ENCODE measurements around the gene MXRA5. TPM values are rescaled to one million over a fixed set of nuclear protein-coding genes. Genes with fewer than 3 reads are reported as not detected.
"Not testable (repeated sequence)": the region's sequence is repeated elsewhere in the genome, so short reads cannot be mapped to it uniquely, and the experiment has no call there.

The MXRA5 gene
- total and polyA plus RNA-seq, 5 experiments from 2014 or later = not detected

GRCh38 chrX:3312109-3312508 is 34.3 kb downstream of the MXRA5 start:
- ATAC-seq (no peak), DNase-seq (no peak)
- H3K36me3 Mint-ChIP-seq = peaks cover 0 to 4% (median 0%) of the 10 kb centered on the region in 3 donors
- H3K4me3 Mint-ChIP-seq = no peak overlapping the region
- peaks cover 0 to 14% (median 3%) of the 10 kb centered on the region in 9 donors for H3K9me3 Mint-ChIP-seq
- H3K27ac Mint-ChIP-seq = no peak overlapping the region
- H3K4me1 Mint-ChIP-seq = no peaks in the 10 kb centered on the region
- H3K27me3 Mint-ChIP-seq = no peaks in the 10 kb centered on the region
- POLR2A ChIA-PET = no interaction called here

- Mint-ChIP-seq H3K36me3 (peaks cover 0 to 4% (median 0%) of the 10 kb centered on the region in 3 donors), H3K4me3 (no peak overlapping the region), H3K9me3 (peaks cover 0 to 10% (median 3%) of the 10 kb centered on the region in 9 donors), H3K27ac (no peak overlapping the region), H3K4me1 (no peaks in the 10 kb centered on the region), H3K27me3 (no peaks in the 10 kb centered on the region)
- ATAC-seq (no peak), DNase-seq (no peak)
- POLR2A ChIA-PET = no interaction called here
Measured at GRCh38 chrX:3307881-3308280, 38.6 kb downstream of the MXRA5 start.

- Mint-ChIP-seq H3K9me3 (peaks cover 0 to 3% (median 0%) of the 10 kb centered on the region in 9 donors), H3K4me3 (no peak overlapping the region), H3K27ac (no peak overlapping the region), H3K27me3 (no peaks in the 10 kb centered on the region), H3K36me3 (no peaks in the 10 kb centered on the region), H3K4me1 (no peaks in the 10 kb centered on the region)
- POLR2A ChIA-PET = no interaction called here
- ATAC-seq (no peak), DNase-seq (no peak)
Measured at GRCh38 chrX:3299636-3300035, 46.8 kb downstream of the MXRA5 start.

- POLR2A ChIA-PET = no interaction called here
- no peak for ATAC-seq
- Mint-ChIP-seq H3K36me3 (no peaks in the 10 kb centered on the region), H3K27me3 (no peaks in the 10 kb centered on the region), H3K4me3 (no peak overlapping the region), H3K27ac (no peak overlapping the region), H3K4me1 (no peaks in the 10 kb centered on the region), H3K9me3 (peaks cover 0 to 7% (median 0%) of the 10 kb centered on the region in 9 donors)
- DNase-seq = no peak
Measured at GRCh38 chrX:3295731-3296130, 50.7 kb downstream of the MXRA5 start.

GRCh38 chrX:3293251-3293650 is 53.2 kb downstream of the MXRA5 start:
- no peak overlapping the region for H3K4me3 Mint-ChIP-seq
- POLR2A ChIA-PET = no interaction called here
- DNase-seq = no peak
- no peak overlapping the region for H3K27ac Mint-ChIP-seq
- no peaks in the 10 kb centered on the region for H3K4me1 Mint-ChIP-seq
- H3K27me3 Mint-ChIP-seq = peaks cover 0 to 3% (median 0%) of the 10 kb centered on the region in 5 donors
- peaks cover 0 to 7% (median 0%) of the 10 kb centered on the region in 9 donors for H3K9me3 Mint-ChIP-seq
- no peak for ATAC-seq
- no peaks in the 10 kb centered on the region for H3K36me3 Mint-ChIP-seq

GRCh38 chrX:3290561-3290960 is 55.9 kb downstream of the MXRA5 start:
- Mint-ChIP-seq H3K27ac (no peak overlapping the region), H3K27me3 (peaks cover 0 to 18% (median 3%) of the 10 kb centered on the region in 5 donors), H3K36me3 (no peaks in the 10 kb centered on the region), H3K4me1 (no peaks in the 10 kb centered on the region), H3K9me3 (peaks cover 0 to 4% (median 0%) of the 10 kb centered on the region in 9 donors), H3K4me3 (no peak overlapping the region)
- no peak for ATAC-seq
- DNase-seq = no peak
- POLR2A ChIA-PET = no interaction called here

- H3K36me3 Mint-ChIP-seq = no peaks in the 10 kb centered on the region
Measured at GRCh38 chrX:3286196-3286945, 60.1 kb downstream of the MXRA5 start.

GRCh38 chrX:3280706-3281105 is 65.7 kb downstream of the MXRA5 start:
- Mint-ChIP-seq H3K9me3 (peaks cover 0 to 44% (median 8%) of the 10 kb centered on the region in 9 donors), H3K27ac (no peak overlapping the region), H3K4me3 (no peak overlapping the region), H3K4me1 (no peaks in the 10 kb centered on the region), H3K36me3 (peaks cover 0 to 23% (median 0%) of the 10 kb centered on the region in 3 donors), H3K27me3 (peaks cover 0 to 2% (median 0%) of the 10 kb centered on the region in 5 donors)
- ATAC-seq (no peak), DNase-seq (no peak)
- POLR2A ChIA-PET = no interaction called here

More at GRCh38 chrX:3286196-3286945, 60.1 kb downstream of the MXRA5 start:
- Mint-ChIP-seq H3K27me3 (peaks cover 0 to 18% (median 3%) of the 10 kb centered on the region in 5 donors), H3K9me3 (peaks cover 0 to 2% (median 0%) of the 10 kb centered on the region in 9 donors), H3K4me3 (no peak overlapping the region), H3K27ac (no peak overlapping the region), H3K4me1 (no peaks in the 10 kb centered on the region)
- ATAC-seq (no peak), DNase-seq (no peak)
- POLR2A ChIA-PET = no interaction called here

- H3K4me3 Mint-ChIP-seq, ATAC-seq, H3K27ac Mint-ChIP-seq, POLR2A ChIA-PET, DNase-seq, H3K36me3 Mint-ChIP-seq, H3K27me3 Mint-ChIP-seq, H3K4me1 Mint-ChIP-seq: not testable (repeated sequence)
- H3K9me3 Mint-ChIP-seq = peaks cover 0 to 51% (median 9%) of the 10 kb centered on the region in 9 donors
Measured at GRCh38 chrX:3273668-3274067, 72.8 kb downstream of the MXRA5 start.

GRCh38 chrX:3271834-3272186 is 74.6 kb downstream of the MXRA5 start:
- POLR2A ChIA-PET = no interaction called here
- DNase-seq = no peak
- no peaks in the 10 kb centered on the region for H3K4me1 Mint-ChIP-seq
- no peaks in the 10 kb centered on the region for H3K36me3 Mint-ChIP-seq
- no peak overlapping the region for H3K27ac Mint-ChIP-seq
- no peak overlapping the region for H3K4me3 Mint-ChIP-seq
- H3K9me3 Mint-ChIP-seq = peaks cover 0 to 39% (median 0%) of the 10 kb centered on the region in 9 donors
- ATAC-seq = no peak
- peaks cover 0 to 9% (median 2%) of the 10 kb centered on the region in 5 donors for H3K27me3 Mint-ChIP-seq

- Mint-ChIP-seq H3K4me1 (no peaks in the 10 kb centered on the region), H3K9me3 (peaks cover 0 to 34% (median 0%) of the 10 kb centered on the region in 9 donors), H3K36me3 (no peaks in the 10 kb centered on the region), H3K27ac (no peak overlapping the region), H3K27me3 (peaks cover 0 to 9% (median 1%) of the 10 kb centered on the region in 5 donors), H3K4me3 (no peak overlapping the region)
- DNase-seq (no peak), ATAC-seq (no peak)
- POLR2A ChIA-PET = no interaction called here
Measured at GRCh38 chrX:3271183-3271833, 75.1 kb downstream of the MXRA5 start.

- Mint-ChIP-seq H3K27me3 (peaks cover 0 to 9% (median 1%) of the 10 kb centered on the region in 5 donors), H3K36me3 (peaks cover 0 to 9% (median 0%) of the 10 kb centered on the region in 3 donors), H3K9me3 (peaks cover 0 to 21% (median 6%) of the 10 kb centered on the region in 9 donors), H3K4me3 (no peak overlapping the region), H3K27ac (no peak overlapping the region), H3K4me1 (no peaks in the 10 kb centered on the region)
- ATAC-seq (no peak), DNase-seq (no peak)
- POLR2A ChIA-PET = interaction anchor here (0.6 kb wide), 1 partner anchor 9 kb away, joined by 3 read pairs; no protein-coding TSS in a partner anchor
Measured at GRCh38 chrX:3268829-3269228, 77.6 kb downstream of the MXRA5 start.

- peaks cover 0 to 48% (median 21%) of the 10 kb centered on the region in 9 donors for H3K9me3 Mint-ChIP-seq
- no peaks in the 10 kb centered on the region for H3K27me3 Mint-ChIP-seq
- H3K4me3 Mint-ChIP-seq = peak overlapping the region in 1 of 10 donors; percentile 4
- POLR2A ChIA-PET = no interaction called here
- no peak overlapping the region for H3K27ac Mint-ChIP-seq
- DNase-seq (no peak), ATAC-seq (no peak)
- H3K4me1 Mint-ChIP-seq = no peaks in the 10 kb centered on the region
- peaks cover 0 to 34% (median 0%) of the 10 kb centered on the region in 3 donors for H3K36me3 Mint-ChIP-seq
Measured at GRCh38 chrX:3263681-3264126, 82.7 kb downstream of the MXRA5 start.

Measured in naive thymus-derived CD8-positive, alpha-beta T cell (primary cell).